Activated CD4-positive, alpha-beta T cell treated with anti-CD3 and anti-CD28 coated beads, Interleukin-2, amount 50 U/mL, for 24 hours (primary cell): ENCODE measurements around the gene ANKS1B.
"Not testable (repeated sequence)": the region's sequence is repeated elsewhere in the genome, so short reads cannot be mapped to it uniquely, and the experiment has no call there.

Source experiments
- DNase-seq, 2 donors: peaks; one replicate each; pipeline ENCODE4 v3.0.0-alpha.2; 2020; ENCODE audit warnings: low read depth in 1 of 2, low spot score in 1 of 2

The ANKS1B gene

GRCh38 chr12:99068993-99069747 lies 915.6 kb downstream of the ANKS1B start:
- DNase-seq, result no peak

GRCh38 chr12:99067171-99067785 lies 917.5 kb downstream of the ANKS1B start:
- no peak for DNase-seq

GRCh38 chr12:99066726-99067125 lies 918.0 kb downstream of the ANKS1B start:
- no peak for DNase-seq

GRCh38 chr12:99063182-99063581 lies 921.6 kb downstream of the ANKS1B start:
- no peak for DNase-seq

GRCh38 chr12:99059824-99060511 lies 924.8 kb downstream of the ANKS1B start:
- no peak for DNase-seq

DNA sequence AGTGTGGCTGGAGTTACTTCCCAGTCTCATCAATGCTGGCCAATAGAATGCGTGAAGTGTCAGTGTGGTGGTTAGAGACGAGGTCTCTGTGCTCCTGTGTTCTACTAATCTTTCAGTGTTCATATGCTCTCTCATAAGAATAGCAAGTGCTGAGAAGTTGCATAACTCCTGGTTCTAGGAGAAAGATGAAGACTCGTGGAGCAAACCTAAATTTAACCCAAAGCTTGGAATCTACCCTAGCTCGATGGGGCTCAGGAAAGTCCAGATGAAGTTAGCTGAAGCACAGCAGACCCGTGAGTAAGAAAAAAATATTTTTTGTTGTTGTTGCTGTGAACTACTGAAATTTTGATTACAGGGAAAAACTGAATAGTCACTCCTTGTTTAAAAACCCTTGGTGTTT lies 927.1 kb downstream of the ANKS1B start:
- no peak for DNase-seq

DNA sequence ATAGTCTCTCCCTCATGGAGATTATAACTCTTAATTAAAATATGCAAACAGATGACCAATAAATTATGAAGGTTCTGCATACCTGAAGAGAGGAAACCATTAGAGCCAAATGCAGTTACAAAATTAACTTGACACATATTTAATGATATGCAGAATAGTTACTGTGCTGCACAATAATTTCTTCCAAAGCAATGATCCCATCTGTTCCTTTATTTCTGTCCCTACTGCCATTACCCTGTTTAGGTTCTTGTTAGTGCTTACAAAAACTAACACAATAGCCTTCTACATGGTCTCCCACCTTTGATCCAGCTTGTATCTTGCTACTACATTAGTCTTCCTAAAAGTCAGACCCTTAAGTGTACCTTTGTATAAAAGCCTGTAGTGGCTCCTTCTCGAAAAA lies 928.5 kb downstream of the ANKS1B start:
- DNase-seq, result no peak

DNA sequence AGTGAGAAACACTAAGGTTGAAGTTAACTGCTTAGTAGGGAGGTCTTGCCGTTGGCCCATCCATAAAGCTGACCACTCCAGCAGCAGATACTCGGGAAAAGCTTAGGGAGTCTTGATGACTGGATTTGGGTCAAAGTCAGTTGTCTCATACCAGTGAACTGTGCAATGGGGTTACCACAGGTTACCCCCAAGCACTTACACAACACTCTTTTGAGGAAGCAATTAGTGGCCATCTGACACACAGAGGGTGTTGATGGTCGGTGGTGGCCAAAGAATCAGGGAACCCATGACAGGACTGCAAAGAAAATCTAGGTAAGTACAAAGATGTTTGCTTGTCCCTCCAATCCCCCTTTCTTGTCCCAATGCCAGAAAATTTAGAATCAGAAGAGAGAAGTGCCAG lies 929.4 kb downstream of the ANKS1B start:
- DNase-seq, result no peak

DNA sequence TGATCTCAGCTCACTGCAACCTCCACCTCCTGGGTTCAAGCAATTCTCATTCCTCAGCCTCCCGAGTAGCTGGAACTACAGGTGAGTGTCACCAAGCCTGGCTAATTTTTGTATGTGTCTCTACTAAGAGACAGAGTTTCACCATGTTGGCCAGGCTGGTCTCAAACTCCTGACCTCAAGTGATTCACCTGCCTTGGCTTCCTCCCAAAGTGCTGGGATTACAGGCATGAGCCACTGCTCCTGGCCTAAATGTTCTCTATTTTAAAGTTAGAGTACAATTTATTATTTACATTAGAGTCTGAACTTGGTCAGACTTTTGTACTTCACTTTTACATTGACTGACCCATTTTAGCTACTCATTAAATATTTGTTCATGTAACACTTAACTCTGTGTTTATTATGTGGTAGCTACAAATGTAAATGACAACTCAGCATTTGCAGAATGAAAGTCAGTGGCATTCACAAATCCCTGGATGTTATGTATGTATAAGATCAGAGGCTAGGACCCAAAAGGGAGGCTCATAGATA lies 930.1 kb downstream of the ANKS1B start:
- no peak for DNase-seq

DNA sequence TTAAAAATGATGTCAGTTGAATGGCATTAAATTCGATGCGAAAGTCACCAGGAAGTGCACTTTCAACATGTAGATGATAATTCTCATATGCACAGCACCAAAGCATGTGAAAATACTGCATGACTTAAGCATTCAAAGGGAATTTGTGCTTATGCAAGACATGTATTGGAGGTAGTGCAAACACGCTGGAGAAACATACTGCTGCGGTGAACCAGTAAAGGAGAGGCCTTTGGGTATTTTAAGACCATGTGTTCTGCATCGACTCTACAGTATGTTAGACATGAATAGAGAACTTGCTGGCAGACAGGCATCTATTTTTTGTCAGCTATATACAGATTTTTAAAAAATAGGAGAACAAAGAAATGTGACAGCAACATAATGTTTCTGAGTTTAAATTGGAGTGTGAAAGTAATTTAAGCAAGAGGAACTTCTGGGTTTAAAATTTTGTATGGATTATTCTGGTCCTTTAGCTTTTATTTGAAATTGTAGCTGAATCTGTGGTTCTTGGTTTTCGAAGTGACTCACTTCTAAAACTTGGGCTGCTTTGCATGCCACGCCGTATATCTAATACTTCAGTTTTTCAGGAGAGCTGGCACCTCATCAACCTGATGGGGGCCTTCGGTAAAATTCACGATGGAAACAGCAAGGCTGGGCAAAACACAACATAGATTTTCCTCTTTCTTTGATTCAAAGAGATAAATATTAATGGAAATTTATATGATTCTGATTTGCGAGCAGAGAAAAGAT lies 930.9 kb downstream of the ANKS1B start:
- no peak for DNase-seq

- DNase-seq, result no peak
These were observed 935.0 kb downstream of the ANKS1B start for GRCh38 chr12:99049774-99050173.

DNA sequence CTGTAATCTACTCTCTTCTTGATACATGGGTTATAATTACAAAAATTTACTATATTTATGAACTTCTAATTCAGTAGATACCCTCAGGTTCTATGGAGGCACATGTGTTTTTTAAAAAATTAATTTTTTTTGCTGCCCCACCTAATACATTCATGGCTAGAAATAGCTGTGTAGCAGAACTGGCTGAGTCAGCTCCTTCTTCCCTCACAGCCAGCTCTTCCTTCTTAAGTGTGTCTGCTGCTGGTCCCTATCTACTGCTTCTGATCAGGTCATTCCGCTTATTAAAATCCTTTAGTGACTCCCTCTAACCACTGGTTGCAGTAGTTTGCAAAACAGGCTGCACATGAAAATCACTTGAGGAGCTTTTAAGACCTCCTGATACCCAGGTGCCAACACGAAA lies 939.6 kb downstream of the ANKS1B start:
- DNase-seq, result no peak

DNA sequence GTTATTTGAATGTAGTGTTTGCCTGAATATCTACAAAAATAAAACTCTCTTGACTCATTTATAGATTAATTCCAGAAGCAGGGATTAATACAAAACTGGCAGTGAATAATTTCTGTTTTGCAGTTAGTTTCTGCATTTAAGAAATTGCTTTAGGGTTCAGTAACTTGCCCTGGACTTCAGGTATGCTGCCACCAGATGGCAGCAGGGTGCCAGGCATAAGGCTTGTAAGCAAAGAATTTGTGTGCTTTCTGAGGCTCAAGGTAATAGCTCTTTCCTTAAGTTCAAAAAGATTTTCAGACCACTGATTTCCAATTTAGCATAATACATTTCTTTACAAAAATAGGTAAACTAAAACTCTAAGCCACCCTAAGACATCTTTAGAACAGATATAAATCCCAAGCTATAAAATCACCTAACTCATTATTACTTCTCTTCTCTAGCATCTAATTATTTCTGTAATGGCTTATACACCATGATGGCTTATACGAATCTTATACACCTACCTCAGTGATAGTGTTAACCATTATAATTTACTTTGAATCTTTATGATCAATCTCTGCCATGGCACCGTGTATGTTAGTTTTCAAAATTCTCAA lies 941.3 kb downstream of the ANKS1B start:
- peak; percentile 6 to 17 for DNase-seq

GRCh38 chr12:99042226-99042625 lies 942.5 kb downstream of the ANKS1B start:
- no peak for DNase-seq

DNA sequence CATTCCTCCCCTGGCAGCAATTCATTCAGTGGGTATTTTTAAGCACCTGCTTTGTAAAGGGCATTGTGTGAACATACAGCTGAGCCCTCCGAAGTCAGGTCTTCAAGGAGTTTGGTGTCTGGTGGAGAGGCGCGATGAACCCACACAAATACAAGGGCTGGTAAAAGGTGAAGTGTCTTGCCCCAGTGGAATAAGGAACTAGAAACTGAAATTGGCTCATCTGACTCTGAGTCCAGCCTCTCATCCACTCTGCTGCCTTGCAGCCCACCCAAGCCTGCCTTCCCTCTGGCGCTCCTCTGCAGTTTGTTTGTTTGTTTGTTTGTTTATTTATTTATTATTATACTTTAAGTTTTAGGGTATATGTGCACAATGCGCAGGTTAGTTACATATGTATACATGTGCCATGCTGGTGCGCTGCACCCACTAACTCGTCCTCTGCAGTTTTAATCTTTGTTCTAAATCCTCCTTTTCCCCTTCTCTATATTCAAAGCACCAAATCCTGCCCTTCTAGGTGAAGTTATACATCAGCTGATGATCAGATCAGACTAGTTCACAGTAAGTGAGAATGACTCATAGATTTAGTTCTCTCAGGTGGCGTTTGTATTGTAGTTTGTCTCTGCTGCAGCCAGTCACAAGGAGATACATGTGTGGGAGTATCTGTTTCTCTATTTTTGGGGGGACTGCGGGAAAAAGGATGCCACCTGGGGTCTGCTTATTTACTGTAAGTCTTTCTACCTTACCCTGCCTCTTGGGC lies 945.2 kb downstream of the ANKS1B start:
- no peak for DNase-seq

GRCh38 chr12:99036566-99036965 lies 948.2 kb downstream of the ANKS1B start:
- DNase-seq, result no peak

DNA sequence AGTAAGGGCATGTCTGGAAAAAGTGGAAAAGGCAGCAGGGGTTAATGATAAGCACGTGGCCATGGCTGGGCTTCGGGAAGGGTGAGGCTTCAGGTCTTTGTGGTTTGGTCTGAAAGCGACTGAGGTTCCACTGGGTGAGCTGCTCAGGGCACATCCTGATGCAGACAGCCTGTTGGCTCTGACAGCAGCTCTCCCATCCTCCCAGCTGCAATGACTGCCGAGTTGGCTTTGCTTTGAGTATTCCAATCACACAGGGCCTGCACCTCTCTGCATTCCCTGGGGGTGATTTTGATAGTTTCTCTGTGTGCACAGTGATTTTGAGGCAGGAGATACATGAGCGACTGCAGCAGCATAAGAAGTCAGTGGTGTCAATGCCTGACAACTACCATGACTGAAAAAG lies 948.9 kb downstream of the ANKS1B start:
- DNase-seq, result no peak

GRCh38 chr12:99034201-99034600 lies 950.5 kb downstream of the ANKS1B start:
- DNase-seq, result not testable (repeated sequence)

GRCh38 chr12:99029511-99030271 lies 955.0 kb downstream of the ANKS1B start:
- no peak for DNase-seq

DNA sequence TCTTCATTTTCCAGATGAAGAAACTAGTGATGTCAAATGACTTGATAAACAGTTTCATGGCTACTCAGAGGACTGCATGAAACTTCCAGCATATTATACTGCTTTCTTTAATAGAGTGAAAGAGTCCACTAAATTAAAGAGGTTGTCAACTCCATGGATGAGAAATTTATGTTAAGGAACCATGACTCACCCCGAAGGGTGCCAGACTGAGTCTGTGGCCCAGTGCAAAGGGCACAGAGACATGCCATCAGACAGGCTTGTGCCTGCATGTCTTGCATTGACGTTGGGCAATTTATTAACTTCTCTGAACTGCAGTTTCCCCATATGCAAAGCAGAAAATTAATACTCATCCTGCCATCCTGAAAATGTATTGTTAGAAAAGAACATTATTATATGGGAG lies 957.3 kb downstream of the ANKS1B start:
- DNase-seq, result no peak
